Fibroblast of villous mesenchyme (primary cell): ENCODE measurements around the gene DMXL1. TPM values are rescaled to one million over a fixed set of nuclear protein-coding genes. Genes with fewer than 3 reads are reported as not detected.
"Not testable (repeated sequence)": the region's sequence is repeated elsewhere in the genome, so short reads cannot be mapped to it uniquely, and the experiment has no call there.

Experiments used
- DNase-seq: peaks from one replicate; pipeline ENCODE4 v3.0.0-alpha.2; 2010; ENCODE audit warnings: low read depth
- H3K4me3 ChIP-seq: 2 replicates; pipeline ENCODE4 v1.5.1; 2011; ENCODE audit warnings: low read depth, mild to moderate bottlenecking, low read length
- total RNA-seq: library from RNA; depleted of rRNA; stranded (reverse); fragments of >200 nt; gene quantifications from 2 replicates; pipeline ENCODE4 v1.2.3, GENCODE V29; 2012
- TF ChIP-seq, protein P1 (sequence below): IDR thresholded peaks from 2 replicates; pipeline ENCODE4 v1.5.1; 2012; ENCODE audit warnings: low read depth, mild to moderate bottlenecking, low read length; ENCODE audit not compliant: insufficient read depth

The DMXL1 gene
- total RNA-seq, 1 donor, result 54.8 TPM

DNA sequence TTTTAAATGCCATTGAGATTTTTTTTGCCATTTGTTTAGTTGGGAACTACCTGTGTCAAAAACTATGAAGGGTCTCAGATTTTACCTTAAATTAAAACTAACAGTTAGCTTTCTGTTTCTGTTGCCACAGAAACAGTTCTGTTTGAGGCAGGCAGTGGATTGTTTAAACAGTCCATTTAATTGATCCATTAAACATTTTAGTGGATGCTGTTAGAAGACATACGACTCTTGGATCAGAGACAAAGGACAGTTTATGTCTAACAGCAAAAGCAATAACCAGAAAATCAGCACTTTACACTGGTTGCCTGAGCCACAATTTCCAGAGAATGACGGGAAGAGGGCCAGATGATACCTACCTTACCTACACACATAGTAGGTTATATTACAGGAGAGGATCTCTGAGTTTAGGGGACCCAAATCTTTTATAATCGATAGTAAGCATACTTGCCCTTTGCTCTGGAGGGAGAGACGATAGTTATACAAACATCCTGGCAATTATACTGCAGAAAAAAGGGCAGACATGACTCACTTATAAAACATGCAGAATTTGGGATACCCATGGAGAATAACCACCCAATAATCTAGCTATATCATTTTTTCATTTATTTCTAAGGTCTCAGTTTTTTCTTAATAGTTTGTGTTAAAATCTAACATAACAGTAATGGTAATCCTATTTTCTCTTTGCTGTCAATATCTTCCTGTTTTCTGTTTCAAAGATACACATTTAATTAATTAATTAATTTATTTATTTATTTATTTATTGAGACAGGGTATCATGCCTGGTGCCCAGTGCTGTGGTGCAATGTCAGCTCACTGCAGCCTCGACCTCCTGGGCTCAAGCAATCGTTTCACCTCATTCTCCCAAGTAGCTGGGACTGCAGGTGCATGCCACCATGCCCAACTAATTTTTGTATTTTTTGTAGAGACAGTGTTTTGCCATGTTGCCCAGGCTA lies 148.2 kb downstream of the DMXL1 start:
- DNase-seq, result peak; percentile 2
- no peak overlapping the region for H3K4me3 ChIP-seq
- TF ChIP-seq, protein P1, sequence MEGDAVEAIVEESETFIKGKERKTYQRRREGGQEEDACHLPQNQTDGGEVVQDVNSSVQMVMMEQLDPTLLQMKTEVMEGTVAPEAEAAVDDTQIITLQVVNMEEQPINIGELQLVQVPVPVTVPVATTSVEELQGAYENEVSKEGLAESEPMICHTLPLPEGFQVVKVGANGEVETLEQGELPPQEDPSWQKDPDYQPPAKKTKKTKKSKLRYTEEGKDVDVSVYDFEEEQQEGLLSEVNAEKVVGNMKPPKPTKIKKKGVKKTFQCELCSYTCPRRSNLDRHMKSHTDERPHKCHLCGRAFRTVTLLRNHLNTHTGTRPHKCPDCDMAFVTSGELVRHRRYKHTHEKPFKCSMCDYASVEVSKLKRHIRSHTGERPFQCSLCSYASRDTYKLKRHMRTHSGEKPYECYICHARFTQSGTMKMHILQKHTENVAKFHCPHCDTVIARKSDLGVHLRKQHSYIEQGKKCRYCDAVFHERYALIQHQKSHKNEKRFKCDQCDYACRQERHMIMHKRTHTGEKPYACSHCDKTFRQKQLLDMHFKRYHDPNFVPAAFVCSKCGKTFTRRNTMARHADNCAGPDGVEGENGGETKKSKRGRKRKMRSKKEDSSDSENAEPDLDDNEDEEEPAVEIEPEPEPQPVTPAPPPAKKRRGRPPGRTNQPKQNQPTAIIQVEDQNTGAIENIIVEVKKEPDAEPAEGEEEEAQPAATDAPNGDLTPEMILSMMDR, result no peak

DNA sequence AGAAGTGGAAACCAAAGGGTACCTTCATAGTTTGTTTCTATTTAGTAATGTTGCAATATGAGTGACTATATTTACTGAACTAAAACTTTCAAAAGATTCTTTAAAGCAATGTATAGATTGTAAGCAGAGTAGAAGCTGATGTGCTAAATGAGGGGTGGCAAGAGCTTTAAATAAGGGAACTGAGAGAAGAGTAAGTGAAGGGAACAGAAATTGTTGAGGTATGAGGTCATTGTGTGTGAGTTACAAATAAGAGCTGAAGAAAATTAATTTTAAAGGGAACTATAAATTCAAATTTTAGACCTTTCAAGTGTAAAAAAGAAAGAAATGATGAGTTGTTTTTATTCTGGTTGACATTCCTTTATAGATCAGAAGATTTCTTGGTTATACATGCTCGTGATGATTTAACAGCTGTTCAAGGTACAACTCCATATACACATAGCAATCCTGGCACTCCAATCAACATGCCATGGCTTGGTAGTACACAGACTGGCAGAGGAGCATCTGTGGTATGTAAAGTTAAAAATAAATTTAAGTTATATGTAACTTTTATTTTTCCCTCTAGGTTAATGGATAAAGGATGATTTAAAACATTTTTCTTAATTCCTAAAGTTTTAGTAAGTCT lies 149.8 kb downstream of the DMXL1 start:
- H3K4me3 ChIP-seq, result no peak overlapping the region
- DNase-seq, result no peak
- TF ChIP-seq, protein P1, result no peak

DNA sequence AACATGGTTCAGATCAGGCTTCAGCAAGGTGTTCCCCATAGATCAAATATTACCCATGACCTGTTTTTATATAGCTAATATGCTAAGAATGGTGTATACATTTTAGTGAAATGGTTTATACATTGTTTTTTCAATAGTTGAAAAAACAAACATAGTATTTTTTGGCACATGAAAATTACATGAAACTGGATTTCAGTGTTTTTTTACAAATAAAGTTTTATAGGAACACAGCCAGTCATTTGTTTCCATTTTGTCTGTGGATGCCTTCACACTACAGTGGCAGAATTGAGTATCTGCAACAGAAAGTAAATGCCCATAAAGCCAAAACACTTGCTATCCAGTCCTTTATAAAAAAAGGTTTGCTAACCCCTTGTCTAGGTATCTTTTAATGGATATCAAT lies 150.4 kb downstream of the DMXL1 start:
- no peak for DNase-seq
- TF ChIP-seq, protein P1, result no peak
- H3K4me3 ChIP-seq, result no peak overlapping the region

DNA sequence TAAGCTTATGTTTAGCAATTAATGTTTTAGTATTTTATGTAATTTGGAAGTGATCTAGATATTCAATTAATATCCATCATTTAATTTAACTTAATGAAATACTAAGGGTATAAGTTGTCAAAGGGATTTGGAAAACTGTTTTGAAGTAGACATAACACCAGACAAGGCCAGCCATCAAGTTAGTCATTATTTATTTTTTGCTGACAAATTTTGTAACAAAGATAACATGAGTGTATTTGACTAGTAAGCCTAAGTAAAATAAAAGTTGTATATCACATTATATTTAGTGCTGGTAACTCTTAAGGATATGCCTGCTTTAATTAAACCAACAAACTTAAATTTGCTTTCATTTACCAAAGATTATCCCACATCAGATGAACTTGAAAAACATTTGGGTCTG lies 159.1 kb downstream of the DMXL1 start:
- DNase-seq, result no peak
- TF ChIP-seq, protein P1, result no peak
- no peak overlapping the region for H3K4me3 ChIP-seq

DNA sequence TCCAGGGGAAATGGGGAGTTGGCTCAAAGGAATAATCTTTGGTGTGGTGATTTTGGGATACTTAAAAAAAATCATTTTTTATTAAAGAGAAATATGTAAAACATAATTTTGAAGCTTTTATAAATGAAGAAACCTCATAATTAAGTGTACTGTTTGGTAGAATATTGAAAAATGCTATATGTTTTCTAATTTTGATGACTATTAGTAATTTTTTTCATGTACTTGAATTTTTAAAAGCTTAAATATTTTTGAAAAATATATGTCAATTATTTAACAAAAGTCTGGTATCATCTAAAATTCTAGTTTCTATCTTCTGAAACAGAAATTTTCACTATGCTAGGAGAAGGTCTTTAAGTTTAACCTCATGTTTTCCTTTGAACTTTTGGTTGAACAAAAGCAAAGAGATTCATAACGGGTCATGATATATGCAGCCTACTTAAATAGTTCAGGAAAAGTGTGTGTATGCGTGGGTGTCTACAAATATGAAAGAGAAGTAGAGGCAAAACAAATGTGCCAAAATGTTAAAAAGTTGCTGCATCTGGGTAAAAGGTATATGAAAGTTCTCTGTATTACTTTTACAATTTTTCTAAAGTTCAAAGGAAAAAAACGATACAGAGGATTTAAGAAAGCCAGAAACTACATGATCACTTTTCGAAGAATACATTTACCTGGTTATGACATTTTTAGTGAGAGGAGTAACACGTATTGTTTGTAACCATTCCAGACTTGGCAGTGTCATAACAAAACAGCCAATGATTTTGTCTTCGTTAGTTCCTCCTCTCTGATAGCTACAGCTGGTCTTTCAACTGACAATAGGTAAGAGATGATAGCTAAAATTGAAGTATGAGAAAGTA lies 167.6 kb downstream of the DMXL1 start:
- H3K4me3 ChIP-seq, result no peak overlapping the region
- no peak for DNase-seq
- TF ChIP-seq, protein P1, result no peak

DNA sequence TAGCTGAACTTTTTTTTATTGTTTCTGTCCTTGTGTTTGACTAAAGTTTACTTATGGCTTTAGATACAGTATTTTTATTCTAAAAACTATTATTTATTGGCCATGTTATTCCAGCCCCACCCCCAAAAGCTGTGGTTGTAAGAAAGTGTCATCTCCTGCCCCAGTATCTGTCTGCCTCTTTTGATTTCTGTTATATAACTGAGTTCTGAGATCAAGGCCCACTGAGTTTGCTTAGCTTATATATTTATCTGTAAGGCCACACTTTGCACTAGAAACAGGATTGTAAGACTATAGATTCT lies 168.2 kb downstream of the DMXL1 start:
- DNase-seq, result no peak
- H3K4me3 ChIP-seq, result no peak overlapping the region
- TF ChIP-seq, protein P1, result no peak

DNA sequence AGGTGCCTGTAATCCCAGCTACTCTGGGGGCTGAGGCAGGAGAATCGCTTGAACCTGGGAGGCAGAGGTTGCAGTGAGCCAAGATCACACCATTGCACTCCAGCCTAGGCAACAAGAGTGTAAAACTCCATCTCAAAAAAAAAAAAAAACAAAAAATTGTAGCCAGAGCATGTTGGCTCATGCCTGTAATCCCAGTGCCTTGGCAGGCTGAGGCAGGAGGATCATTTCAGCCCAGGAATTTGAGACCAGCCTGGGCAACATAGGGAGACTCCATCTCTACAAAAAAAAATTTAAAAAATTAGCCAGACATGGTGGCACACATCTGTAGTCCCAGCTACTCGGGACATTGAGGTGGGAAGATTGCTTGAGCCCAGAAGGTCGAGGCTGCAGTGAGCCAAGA lies 168.9 kb downstream of the DMXL1 start:
- not testable (repeated sequence) for H3K4me3 ChIP-seq, DNase-seq
